Astrocyte of the spinal cord (primary cell): Measurements from ENCODE around the gene COQ2.

Source experiments
- DNase-seq: peaks from one replicate; pipeline ENCODE4 v3.0.0; 2011; ENCODE audit warnings: low read depth, low spot score
- H3K4me3 ChIP-seq: 2 replicates; pipeline ENCODE4 v1.5.1; 2011; ENCODE audit warnings: low read depth, mild to moderate bottlenecking, low read length, moderate library complexity
- CTCF ChIP-seq: IDR thresholded peaks from 2 replicates; pipeline ENCODE4 v1.5.1; 2012; ENCODE audit warnings: low read depth, mild to moderate bottlenecking, low read length, inconsistent platforms
- in situ Hi-C: cut with HindIII; loops from 2 replicates; pipeline ENCODE4 v1.10.0; 2017; ENCODE audit warnings: low sequenced_read_pairs

The COQ2 gene

GRCh38 chr4:83268491-83268890, 16.1 kb downstream of the COQ2 start:
- TF ChIP-seq CTCF = no peak
- DNase-seq = no peak
- no peak overlapping the region for H3K4me3 ChIP-seq
- in situ Hi-C loops = no loop called here

- no peak for TF ChIP-seq CTCF
- DNase-seq = no peak
- H3K4me3 ChIP-seq = no peak overlapping the region
- in situ Hi-C loops = no loop called here
Measured at GRCh38 chr4:83267830-83268475, 16.6 kb downstream of the COQ2 start.

GRCh38 chr4:83267121-83267829, 17.3 kb downstream of the COQ2 start:
- TF ChIP-seq CTCF = no peak
- peak; percentile 87 for DNase-seq
- in situ Hi-C loops = no loop called here
- no peak overlapping the region for H3K4me3 ChIP-seq

GRCh38 chr4:83266689-83267088, 17.9 kb downstream of the COQ2 start:
- no peak for DNase-seq

GRCh38 chr4:83263106-83263505, 21.5 kb downstream of the COQ2 start:
- in situ Hi-C loops = no loop called here
- no peak for TF ChIP-seq CTCF
- H3K4me3 ChIP-seq = no peak overlapping the region
- no peak for DNase-seq

More at GRCh38 chr4:83266689-83267088, 17.9 kb downstream of the COQ2 start:
- TF ChIP-seq CTCF = no peak
- no peak overlapping the region for H3K4me3 ChIP-seq
- in situ Hi-C loops = no loop called here

GRCh38 chr4:83262682-83263081, 21.9 kb downstream of the COQ2 start:
- in situ Hi-C loops = no loop called here
- no peak for DNase-seq
- no peak for TF ChIP-seq CTCF
- H3K4me3 ChIP-seq = no peak overlapping the region
